Measurements from ENCODE around the gene ZNF891. TPM values are rescaled to one million over a fixed set of nuclear protein-coding genes. Genes with fewer than 3 reads are reported as not detected.

The ZNF891 gene
- total and polyA plus RNA-seq, 12 donors: 0.51 to 3.0 (median 1.7) TPM

- no peak for DNase-seq
- H3K4me3 ChIP-seq: peak overlapping the region in 1 of 4 donors; percentile 21
- no peak overlapping the region for H3K27ac ChIP-seq
- no peaks in the 10 kb centered on the region for H3K4me1 ChIP-seq (replicated peaks in 1 of 2)
- intact Hi-C loops (cut with DNase I): no loop called here
- H3K9me3 ChIP-seq (replicated peaks in 1 of 3): peaks cover 37 to 100% (median 78%) of the 10 kb centered on the region in 3 donors
- WGBS, 4 donors: 94 to 98% (median 95%) methylated on average over 5 of the region's 5 CpGs
- no peaks in the 10 kb centered on the region for H3K27me3 ChIP-seq
- no peak for TF ChIP-seq CTCF (IDR thresholded peaks at IDR 0.05)
- no peak for TF ChIP-seq POLR2A (IDR thresholded peaks at IDR 0.05)
- H3K36me3 ChIP-seq (replicated peaks in 1 of 2): peaks cover 0 to 6% of the 10 kb centered on the region in 2 donors
Observed at GRCh38 chr12:133057446-133057845, 72.6 kb downstream of the ZNF891 start.

Other genes with a start within 250 kb of the ZNF891 start
- gene CHFR, start 242.7 kb downstream of the ZNF891 start, total RNA-seq: 10 to 100 TPM; 14.9 to 37.6 (median 26.5) TPM
- 10 to 100 TPM; 17.8 to 54.4 (median 41.8) TPM for gene CHFR, start 242.7 kb downstream of the ZNF891 start, polyA plus RNA-seq
- 10 to 100 TPM in 4 of 9 donors, 1 to 10 TPM in 5; 3.7 to 16.3 (median 9.0) TPM for gene ZNF605, start 174.0 kb downstream of the ZNF891 start, total RNA-seq
- 10 to 100 TPM in 1 of 3 donors, 1 to 10 TPM in 2; 2.7 to 12.8 (median 6.3) TPM for gene ZNF605, start 174.0 kb downstream of the ZNF891 start, polyA plus RNA-seq
- gene ZNF26, start 143.9 kb downstream of the ZNF891 start, total RNA-seq: 10 to 100 TPM in 4 of 9 donors, 1 to 10 TPM in 5; 1.1 to 13.4 (median 9.2) TPM
- 1 to 10 TPM; 2.9 to 5.0 (median 4.2) TPM for gene ZNF26, start 143.9 kb downstream of the ZNF891 start, polyA plus RNA-seq
- 10 to 100 TPM in 8 of 9 donors, 1 to 10 TPM in 1; 8.0 to 42.3 (median 20.2) TPM for gene ZNF84, start 92.8 kb downstream of the ZNF891 start, total RNA-seq
- gene ZNF84, start 92.8 kb downstream of the ZNF891 start, polyA plus RNA-seq: 10 to 100 TPM; 14.8 to 22.2 (median 17.0) TPM
- 10 to 100 TPM in 7 of 9 donors, 1 to 10 TPM in 2; 6.5 to 24.3 (median 18.0) TPM for gene ZNF140, start 49.4 kb downstream of the ZNF891 start, total RNA-seq
- gene ZNF140, start 49.4 kb downstream of the ZNF891 start, polyA plus RNA-seq: 10 to 100 TPM; 24.8 to 37.3 (median 26.2) TPM
- gene ZNF10, start 353 bp upstream of the ZNF891 start, total RNA-seq: 10 to 100 TPM in 4 of 9 donors, 1 to 10 TPM in 5; 3.5 to 25.2 (median 8.8) TPM
- 10 to 100 TPM; 10.7 to 18.6 (median 13.0) TPM for gene ZNF10, start 353 bp upstream of the ZNF891 start, polyA plus RNA-seq
- gene ZNF268, start 51.2 kb upstream of the ZNF891 start, total RNA-seq: 10 to 100 TPM in 8 of 9 donors, 1 to 10 TPM in 1; 9.7 to 49.2 (median 23.4) TPM
- gene ZNF268, start 51.2 kb upstream of the ZNF891 start, polyA plus RNA-seq: 10 to 100 TPM in 1 of 3 donors, 1 to 10 TPM in 2; 3.9 to 25.8 (median 4.2) TPM
- not detected for gene ANHX, start 105.6 kb upstream of the ZNF891 start, total RNA-seq
- gene ANHX, start 105.6 kb upstream of the ZNF891 start, polyA plus RNA-seq: not detected

Data from adrenal gland (tissue), 12 donors.